A549 (cell line): ENCODE results near the gene CALU. TPM values are rescaled to one million over a fixed set of nuclear protein-coding genes. Genes with fewer than 3 reads are reported as not detected.

Experiments used
- ATAC-seq, 2 experiments: fragments of 200-7000 bp in 1 of 2; fragments of >200 bp in 1 of 2; cut with Nextera tagmentation in 1 of 2; cut with Tn5 transposase in 1 of 2; 3 replicates each; pipeline versions ENCODE4 v1.8.0 to v1.9.1; 2018 to 2020; ENCODE audit warnings: mild to moderate bottlenecking in 1 of 2, moderate library complexity in 1 of 2
- CTCF ChIA-PET: fragments of 300-600 bp; sonication (Branson Sonifier 250); formaldehyde crosslinking; extraction: SDS; loops from one replicate; lab custom pipeline; 2021; ENCODE audit warnings: antibody characterized with exemption, inconsistent platforms; lab: Yijun Ruan, JAX
- POLR2A ChIA-PET: fragments of 350-600 bp; formaldehyde crosslinking; extraction: SDS; loops from one replicate; lab custom pipeline; 2021; ENCODE audit warnings: antibody characterized with exemption, inconsistent platforms; lab: Yijun Ruan, JAX
- DNase-seq, 2 experiments: peaks; one replicate each; pipeline versions ENCODE4 v3.0.0 to v3.0.0-alpha.2; 2011 to 2016; ENCODE audit warnings: low read depth in 1 of 2, low spot score in 1 of 2
- FAIRE-seq: peaks from 2 replicates; lab custom pipeline; 2011; peaks lifted over from hg19 to GRCh38; lab: Jason Lieb, UNC
- H3K27ac ChIP-seq, 2 experiments: fragments of >200 bp; sonication (Bioruptor Twin); formaldehyde crosslinking; 3 replicates each; pipeline ENCODE4 v1.5.1; 2016 to 2017
- H3K4me1 ChIP-seq: fragments of >200 bp; sonication (Bioruptor Twin); formaldehyde crosslinking; 3 replicates; pipeline ENCODE4 v1.6.1; 2016
- H3K4me2 ChIP-seq: fragments of >200 bp; sonication (Bioruptor Twin); formaldehyde crosslinking; 3 replicates; pipeline ENCODE4 v1.6.1; 2016
- H3K4me3 ChIP-seq: fragments of >200 bp; sonication (Bioruptor Twin); formaldehyde crosslinking; 3 replicates; pipeline ENCODE4 v1.5.1; 2016
- H3K9me3 ChIP-seq: fragments of >200 bp; sonication (Bioruptor Twin); formaldehyde crosslinking; 3 replicates; pipeline ENCODE4 v1.6.1; 2016
- CBX2 ChIP-seq: fragments of 200-600 bp; sonication (generic); IDR thresholded peaks from 2 replicates; pipeline ENCODE4 v1.6.1; 2016; ENCODE audit warnings: low read depth, mild to moderate bottlenecking, borderline replicate concordance
- EHMT2 ChIP-seq: fragments of 200-600 bp; sonication (generic); IDR thresholded peaks from 2 replicates; pipeline ENCODE4 v1.6.1; 2016; ENCODE audit warnings: antibody characterized with exemption, low read depth, mild to moderate bottlenecking, moderate library complexity
- ESRRA ChIP-seq: fragments of 150-350 bp; IDR thresholded peaks from 2 replicates; pipeline ENCODE4 v1.6.1; 2014; ENCODE audit warnings: mild to moderate bottlenecking, low read length, borderline replicate concordance
- GATA3 ChIP-seq: IDR thresholded peaks from 2 replicates; pipeline ENCODE4 v1.6.1; 2012; ENCODE audit warnings: borderline replicate concordance
- HEYL ChIP-seq: fragments of 250-450 bp; sonication (Bioruptor Pico); IDR thresholded peaks from 2 replicates; pipeline ENCODE4 v1.8.0; 2021; ENCODE audit warnings: mild to moderate bottlenecking, moderate library complexity
- KDM1A ChIP-seq: fragments of 200-600 bp; sonication (generic); IDR thresholded peaks from 2 replicates; pipeline ENCODE4 v1.6.1; 2016; ENCODE audit warnings: low read depth, mild to moderate bottlenecking
- MAZ ChIP-seq: fragments of 150-350 bp; IDR thresholded peaks from 2 replicates; pipeline ENCODE4 v1.6.1; 2014; ENCODE audit warnings: antibody characterized with exemption, low read depth, low read length, borderline replicate concordance
- NPAS2 ChIP-seq: fragments of 250-450 bp; sonication (Bioruptor Pico); IDR thresholded peaks from 2 replicates; pipeline ENCODE4 v1.8.0; 2022; ENCODE audit warnings: mild to moderate bottlenecking, moderate library complexity, borderline replicate concordance
- POLR2AphosphoS2 ChIP-seq: conservative IDR thresholded peaks from 2 replicates; pipeline ENCODE4 v1.6.1; 2012; ENCODE audit warnings: low read length, improper control_type of control experiment, inconsistent platforms
- RCOR1 ChIP-seq: fragments of 150-350 bp; IDR thresholded peaks from 2 replicates; pipeline ENCODE4 v1.6.1; 2014; ENCODE audit warnings: antibody characterized with exemption, low read length, low read depth
- TFCP2L1 ChIP-seq: fragments of 250-450 bp; sonication (Bioruptor Pico); IDR thresholded peaks from 2 replicates; pipeline ENCODE4 v1.5.0; 2021; ENCODE audit warnings: mild to moderate bottlenecking
- TP53 ChIP-seq: fragments of 250-450 bp; sonication (Bioruptor Pico); IDR thresholded peaks from 2 replicates; pipeline ENCODE4 v1.5.0; 2021; ENCODE audit warnings: mild to moderate bottlenecking, moderate library complexity
- ZFP36 ChIP-seq: fragments of 450-650 bp; IDR thresholded peaks from 2 replicates; pipeline ENCODE4 v1.6.1; 2014; ENCODE audit warnings: borderline replicate concordance; ENCODE audit not compliant: partially characterized antibody
- WGBS: methylation state at CpG from one replicate; pipeline ENCODE4 v1.1.6; 2017; ENCODE audit errors: missing lambda C conversion rate; 5-methylcytosine and 5-hydroxymethylcytosine counted together
- polyA plus RNA-seq, 4 experiments: library from polyadenylated mRNA; depleted of rRNA in 3 of 4; stranded (reverse); fragments of >200 nt; fragmentation: RNase III in 1 of 4; extraction: RNeasy Plus Mini Kit Qiagen cat#74134 plus additional on column Dnase treatment in 1 of 4; gene quantifications; 2 replicates in 3 of 4; 3 replicates in 1 of 4; pipeline ENCODE4 v1.2.3, GENCODE V29; 2011 to 2017
- TF ChIP-seq, protein P1 (sequence below): fragments of 150-350 bp; IDR thresholded peaks from 2 replicates; pipeline ENCODE4 v1.6.1; 2014; ENCODE audit warnings: low read depth, mild to moderate bottlenecking, low read length
- TF ChIP-seq, protein P2 (sequence below): IDR thresholded peaks from 2 replicates; pipeline ENCODE4 v1.6.1; 2012; ENCODE audit warnings: low read depth, borderline replicate concordance
- TF ChIP-seq, protein P3 (sequence below): IDR thresholded peaks from 2 replicates; pipeline ENCODE4 v1.6.1; 2012
- TF ChIP-seq, protein P4 (sequence below): fragments of 250-450 bp; sonication (Bioruptor Pico); IDR thresholded peaks from 2 replicates; pipeline ENCODE4 v1.5.0; 2021; ENCODE audit warnings: mild to moderate bottlenecking, moderate library complexity, borderline replicate concordance
- TF ChIP-seq, protein P5 (sequence below): fragments of >200 bp; sonication (Bioruptor Twin); formaldehyde crosslinking; IDR thresholded peaks from 3 replicates; pipeline ENCODE4 v1.5.1; 2016

Gene CALU
- polyA plus RNA-seq, 2 of the 4 experiments (the other 2 are of a cell fraction) = 192 to 233 TPM

DNA sequence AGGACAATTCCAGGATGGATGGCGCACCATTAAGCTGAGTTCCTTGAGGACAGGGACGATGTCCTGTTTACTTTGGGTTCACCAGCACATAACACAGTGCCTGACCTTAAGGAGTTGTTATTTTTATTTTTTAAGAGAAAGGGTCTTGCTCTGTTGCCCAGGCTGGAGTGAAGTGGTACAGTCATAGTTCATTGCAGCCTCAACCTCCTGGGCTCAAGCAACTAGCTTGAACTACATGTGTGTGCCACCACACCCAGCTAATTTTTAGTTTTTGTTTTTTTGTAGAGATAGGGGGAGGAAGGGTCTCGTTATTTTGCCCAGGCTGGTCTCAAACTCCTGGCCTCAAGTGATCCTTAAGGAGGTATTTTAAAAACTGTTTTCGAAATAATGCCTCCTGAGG is 1.7 kb upstream of the CALU start:
- ATAC-seq = no peak
- ChIA-PET POLR2A (no interaction called here), CTCF (interaction anchor here (1.1 to 2.4 kb wide), 2 partner anchors 9 to 11 kb away, joined by 3 to 5 read pairs; no protein-coding TSS in a partner anchor)
- no peak overlapping the region for H3K4me3 ChIP-seq
- H3K27ac ChIP-seq = no peak overlapping the region
- peaks cover 31% of the 10 kb centered on the region for H3K4me1 ChIP-seq
- H3K4me2 ChIP-seq = no peak overlapping the region
- H3K9me3 ChIP-seq = no peaks in the 10 kb centered on the region
- 90% methylated on average over 4 of the region's 4 CpGs for WGBS
- DNase-seq = no peak
- no peak for FAIRE-seq
- TF ChIP-seq CBX2 = no peak
- no peak for TF ChIP-seq TFCP2L1 (CRISPR knock-in tag)
- TF ChIP-seq, all 56 proteins: peak for 0

DNA sequence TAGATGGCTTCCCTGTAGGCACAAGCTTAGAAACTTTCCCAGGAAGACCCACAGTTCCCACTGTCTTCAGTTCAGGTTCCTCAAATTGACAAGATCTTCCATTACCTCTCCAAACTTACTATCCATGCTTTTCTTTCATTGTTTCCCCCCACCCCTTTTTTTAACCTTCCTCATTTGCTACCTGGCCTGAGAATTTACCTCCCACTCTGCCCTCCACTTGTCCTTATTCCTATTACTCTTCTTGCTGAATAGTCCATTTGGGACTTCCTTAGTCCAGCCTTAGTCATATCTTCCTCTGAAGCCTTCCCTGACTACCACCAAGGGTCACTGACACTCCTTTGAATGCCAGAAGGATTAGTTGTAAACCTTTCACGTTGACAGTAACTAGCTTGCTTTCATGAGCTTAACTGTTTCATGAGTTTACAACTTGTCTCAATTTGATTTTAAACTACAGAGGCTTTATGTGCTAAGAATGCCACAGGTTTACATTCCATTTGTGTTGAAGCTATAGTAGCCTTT is 1.2 kb upstream of the CALU start:
- ChIA-PET CTCF (interaction anchor here (0.8 to 2.3 kb wide), 5 partner anchors 13 to 131 kb away, joined by 3 to 6 read pairs (median 3); no protein-coding TSS in a partner anchor), POLR2A (interaction anchor here (1.1 to 1.5 kb wide), 4 partner anchors 13 to 41 kb away, joined by 3 read pairs; no protein-coding TSS in a partner anchor)
- H3K4me1 ChIP-seq = peaks cover 36% of the 10 kb centered on the region
- no peak overlapping the region for H3K4me3 ChIP-seq
- no peak for FAIRE-seq
- H3K9me3 ChIP-seq = no peaks in the 10 kb centered on the region
- DNase-seq = peak; percentile 31 to 33
- TF ChIP-seq EHMT2 (no peak), GATA3 (no peak), KDM1A (no peak), MAZ (no peak), ESRRA (no peak), HEYL (no peak), ZFP36 (no peak), NPAS2 (CRISPR knock-in tag) (no peak), RCOR1 (no peak), POLR2AphosphoS2 (no peak), CBX2 (no peak), TP53 (CRISPR knock-in tag) (no peak)
- TF ChIP-seq, protein P1, sequence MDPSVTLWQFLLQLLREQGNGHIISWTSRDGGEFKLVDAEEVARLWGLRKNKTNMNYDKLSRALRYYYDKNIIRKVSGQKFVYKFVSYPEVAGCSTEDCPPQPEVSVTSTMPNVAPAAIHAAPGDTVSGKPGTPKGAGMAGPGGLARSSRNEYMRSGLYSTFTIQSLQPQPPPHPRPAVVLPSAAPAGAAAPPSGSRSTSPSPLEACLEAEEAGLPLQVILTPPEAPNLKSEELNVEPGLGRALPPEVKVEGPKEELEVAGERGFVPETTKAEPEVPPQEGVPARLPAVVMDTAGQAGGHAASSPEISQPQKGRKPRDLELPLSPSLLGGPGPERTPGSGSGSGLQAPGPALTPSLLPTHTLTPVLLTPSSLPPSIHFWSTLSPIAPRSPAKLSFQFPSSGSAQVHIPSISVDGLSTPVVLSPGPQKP = no peak
- TF ChIP-seq, protein P2, sequence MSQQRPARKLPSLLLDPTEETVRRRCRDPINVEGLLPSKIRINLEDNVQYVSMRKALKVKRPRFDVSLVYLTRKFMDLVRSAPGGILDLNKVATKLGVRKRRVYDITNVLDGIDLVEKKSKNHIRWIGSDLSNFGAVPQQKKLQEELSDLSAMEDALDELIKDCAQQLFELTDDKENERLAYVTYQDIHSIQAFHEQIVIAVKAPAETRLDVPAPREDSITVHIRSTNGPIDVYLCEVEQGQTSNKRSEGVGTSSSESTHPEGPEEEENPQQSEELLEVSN = no peak
- TF ChIP-seq, protein P3, sequence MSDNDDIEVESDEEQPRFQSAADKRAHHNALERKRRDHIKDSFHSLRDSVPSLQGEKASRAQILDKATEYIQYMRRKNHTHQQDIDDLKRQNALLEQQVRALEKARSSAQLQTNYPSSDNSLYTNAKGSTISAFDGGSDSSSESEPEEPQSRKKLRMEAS = no peak
- TF ChIP-seq, protein P4, sequence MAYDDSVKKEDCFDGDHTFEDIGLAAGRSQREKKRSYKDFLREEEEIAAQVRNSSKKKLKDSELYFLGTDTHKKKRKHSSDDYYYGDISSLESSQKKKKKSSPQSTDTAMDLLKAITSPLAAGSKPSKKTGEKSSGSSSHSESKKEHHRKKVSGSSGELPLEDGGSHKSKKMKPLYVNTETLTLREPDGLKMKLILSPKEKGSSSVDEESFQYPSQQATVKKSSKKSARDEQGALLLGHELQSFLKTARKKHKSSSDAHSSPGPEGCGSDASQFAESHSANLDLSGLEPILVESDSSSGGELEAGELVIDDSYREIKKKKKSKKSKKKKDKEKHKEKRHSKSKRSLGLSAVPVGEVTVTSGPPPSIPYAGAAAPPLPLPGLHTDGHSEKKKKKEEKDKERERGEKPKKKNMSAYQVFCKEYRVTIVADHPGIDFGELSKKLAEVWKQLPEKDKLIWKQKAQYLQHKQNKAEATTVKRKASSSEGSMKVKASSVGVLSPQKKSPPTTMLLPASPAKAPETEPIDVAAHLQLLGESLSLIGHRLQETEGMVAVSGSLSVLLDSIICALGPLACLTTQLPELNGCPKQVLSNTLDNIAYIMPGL (CRISPR knock-in tag) = no peak
- TF ChIP-seq, protein P5, sequence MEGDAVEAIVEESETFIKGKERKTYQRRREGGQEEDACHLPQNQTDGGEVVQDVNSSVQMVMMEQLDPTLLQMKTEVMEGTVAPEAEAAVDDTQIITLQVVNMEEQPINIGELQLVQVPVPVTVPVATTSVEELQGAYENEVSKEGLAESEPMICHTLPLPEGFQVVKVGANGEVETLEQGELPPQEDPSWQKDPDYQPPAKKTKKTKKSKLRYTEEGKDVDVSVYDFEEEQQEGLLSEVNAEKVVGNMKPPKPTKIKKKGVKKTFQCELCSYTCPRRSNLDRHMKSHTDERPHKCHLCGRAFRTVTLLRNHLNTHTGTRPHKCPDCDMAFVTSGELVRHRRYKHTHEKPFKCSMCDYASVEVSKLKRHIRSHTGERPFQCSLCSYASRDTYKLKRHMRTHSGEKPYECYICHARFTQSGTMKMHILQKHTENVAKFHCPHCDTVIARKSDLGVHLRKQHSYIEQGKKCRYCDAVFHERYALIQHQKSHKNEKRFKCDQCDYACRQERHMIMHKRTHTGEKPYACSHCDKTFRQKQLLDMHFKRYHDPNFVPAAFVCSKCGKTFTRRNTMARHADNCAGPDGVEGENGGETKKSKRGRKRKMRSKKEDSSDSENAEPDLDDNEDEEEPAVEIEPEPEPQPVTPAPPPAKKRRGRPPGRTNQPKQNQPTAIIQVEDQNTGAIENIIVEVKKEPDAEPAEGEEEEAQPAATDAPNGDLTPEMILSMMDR = no peak
- ATAC-seq = no peak
- peak overlapping the region; percentile 77 for H3K4me2 ChIP-seq
- peak overlapping the region in 1 of 2 experiments; percentile 87; a peak in 3 of 6 replicates for H3K27ac ChIP-seq
- 12% methylated on average over 1 of the region's 1 CpG for WGBS
